GM06990 (cell line): ENCODE results near the gene AP3B2.

Experiments used
- DNase-seq: peaks from one replicate; pipeline ENCODE4 v3.0.0-alpha.2; 2011; ENCODE audit not compliant: insufficient read length; ENCODE audit errors: extremely low read depth
- H3K27me3 ChIP-seq: replicated peaks from 2 replicates; pipeline ENCODE4 v1.6.0; 2011; ENCODE audit warnings: low read length; ENCODE audit not compliant: control insufficient read depth, insufficient read depth
- H3K36me3 ChIP-seq: 2 replicates; pipeline ENCODE4 v1.5.1; 2011; ENCODE audit warnings: low read length; ENCODE audit not compliant: control insufficient read depth, insufficient read depth
- H3K4me3 ChIP-seq: replicated peaks from 2 replicates; pipeline ENCODE4 v1.5.1; 2011; ENCODE audit warnings: low read depth, mild to moderate bottlenecking, control low read depth, low read length
- CTCF ChIP-seq: IDR thresholded peaks from 2 replicates; pipeline ENCODE4 v1.5.1; 2011; ENCODE audit warnings: low read length, control low read depth, mild to moderate bottlenecking, inconsistent platforms; ENCODE audit not compliant: insufficient read depth, poor library complexity, severe bottlenecking

Gene AP3B2

GRCh38 chr15:82689147-82689546, 20.5 kb downstream of the AP3B2 start:
- Histone ChIP-seq H3K27me3 (no peaks in the 10 kb centered on the region), H3K4me3 (no peak overlapping the region), H3K36me3 (no peaks in the 10 kb centered on the region)
- no peak for TF ChIP-seq CTCF
- no peak for DNase-seq

- no peak for TF ChIP-seq CTCF
- DNase-seq = no peak
- Histone ChIP-seq H3K27me3 (no peaks in the 10 kb centered on the region), H3K4me3 (no peak overlapping the region), H3K36me3 (no peaks in the 10 kb centered on the region)
Observed at GRCh38 chr15:82688691-82689090, 21.0 kb downstream of the AP3B2 start.

- no peaks in the 10 kb centered on the region; the same call in 1 of the 2 replicates for H3K27me3 ChIP-seq
- DNase-seq = no peak
- H3K4me3 ChIP-seq = no peak overlapping the region
- H3K36me3 ChIP-seq = no peaks in the 10 kb centered on the region
- TF ChIP-seq CTCF = no peak
Observed at GRCh38 chr15:82681371-82681770, 28.3 kb downstream of the AP3B2 start.

GRCh38 chr15:82680200-82681102, 29.2 kb downstream of the AP3B2 start:
- Histone ChIP-seq H3K36me3 (no peaks in the 10 kb centered on the region), H3K27me3 (no peaks in the 10 kb centered on the region; the same call in 1 of the 2 replicates), H3K4me3 (peak overlapping the region; percentile 78)
- TF ChIP-seq CTCF = peak; percentile 49
- peak; percentile 77 for DNase-seq

DNA sequence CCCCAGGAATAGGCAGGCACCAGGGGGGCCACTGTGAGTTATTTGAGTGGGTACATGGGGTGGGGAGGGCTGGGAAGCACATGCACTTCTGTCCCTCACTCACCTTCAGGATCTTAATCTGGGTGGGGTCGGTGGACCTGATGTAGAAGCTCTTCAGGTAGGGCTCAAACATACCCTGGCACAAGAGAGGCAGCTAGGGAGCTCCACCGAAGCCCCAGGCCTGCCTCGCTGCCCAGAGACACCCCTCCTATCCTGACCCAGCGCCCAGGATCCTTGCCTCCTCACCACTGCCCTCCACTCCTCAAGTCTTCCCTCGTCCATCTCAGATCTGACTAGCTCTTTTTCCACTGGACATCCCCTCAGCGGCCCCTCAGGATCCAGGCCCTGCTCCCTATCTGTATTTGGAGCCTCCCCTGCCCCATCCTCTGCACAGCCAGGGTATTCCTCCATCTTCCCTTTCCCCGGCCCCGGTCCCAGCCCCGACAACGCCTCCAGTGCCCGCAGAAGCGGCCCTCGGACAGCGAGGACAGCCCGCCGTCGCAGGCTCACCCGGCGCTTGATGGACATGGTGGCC, 30.0 kb downstream of the AP3B2 start:
- no peaks in the 10 kb centered on the region for H3K36me3 ChIP-seq
- no peak for TF ChIP-seq CTCF
- no peak for DNase-seq
- H3K4me3 ChIP-seq = peak overlapping the region; percentile 78
- H3K27me3 ChIP-seq = no peaks in the 10 kb centered on the region; the same call in 1 of the 2 replicates
